Medulla oblongata (tissue), 1 donor: ENCODE measurements around the gene CSGALNACT2.

ENCODE experiments used
- DNase-seq: peaks from one replicate; pipeline ENCODE4 v3.0.0-alpha.2; 2015; ENCODE audit errors: extremely low spot score

Gene CSGALNACT2

GRCh38 chr10:43227911-43228782, 89.9 kb downstream of the CSGALNACT2 start:
- no peak for DNase-seq

- DNase-seq: no peak
These were observed 90.5 kb downstream of the CSGALNACT2 start for GRCh38 chr10:43228783-43229207.

DNA sequence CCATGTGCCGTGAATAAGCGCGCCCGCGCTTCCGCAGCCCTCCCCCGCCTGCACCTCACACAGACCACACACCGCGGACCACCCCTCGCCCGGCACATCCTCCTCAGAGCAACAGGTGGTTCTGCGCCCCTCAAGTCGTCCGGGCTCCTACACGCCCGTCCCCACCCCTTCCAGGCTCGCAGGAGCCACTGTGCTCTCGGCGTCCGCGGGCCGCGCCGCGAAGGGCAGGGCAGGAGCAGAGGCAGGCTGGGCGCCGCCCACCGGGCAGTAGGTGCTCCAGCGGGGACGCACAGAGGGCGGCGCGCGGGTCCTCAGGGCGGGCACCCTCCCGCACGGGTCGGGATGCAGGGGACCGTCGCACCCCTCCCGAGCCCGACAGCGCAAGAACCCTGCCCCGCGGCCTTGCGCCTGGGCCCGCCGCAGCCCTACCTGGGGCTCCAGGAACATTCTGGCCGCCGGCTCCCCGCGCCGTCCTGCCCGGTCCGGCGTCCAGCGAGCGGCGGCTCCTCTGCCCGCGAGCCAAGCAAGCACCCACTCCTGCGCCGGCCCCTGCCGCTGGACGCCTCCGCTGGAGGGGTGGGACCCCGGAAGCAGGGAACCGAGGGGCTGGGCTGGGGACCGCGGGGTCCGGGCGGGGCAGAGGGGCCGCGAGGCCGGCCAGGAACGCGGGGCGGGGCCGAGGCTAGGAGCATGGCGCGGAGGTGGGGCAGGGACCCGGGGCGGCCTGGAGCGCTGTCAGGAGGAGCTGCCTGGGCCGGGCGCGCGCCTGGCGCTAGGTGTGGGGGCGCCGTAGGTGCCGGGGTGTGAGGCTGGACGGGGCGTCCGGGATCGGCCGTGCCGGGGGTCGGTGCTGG, 91.2 kb downstream of the CSGALNACT2 start:
- no peak for DNase-seq

DNA sequence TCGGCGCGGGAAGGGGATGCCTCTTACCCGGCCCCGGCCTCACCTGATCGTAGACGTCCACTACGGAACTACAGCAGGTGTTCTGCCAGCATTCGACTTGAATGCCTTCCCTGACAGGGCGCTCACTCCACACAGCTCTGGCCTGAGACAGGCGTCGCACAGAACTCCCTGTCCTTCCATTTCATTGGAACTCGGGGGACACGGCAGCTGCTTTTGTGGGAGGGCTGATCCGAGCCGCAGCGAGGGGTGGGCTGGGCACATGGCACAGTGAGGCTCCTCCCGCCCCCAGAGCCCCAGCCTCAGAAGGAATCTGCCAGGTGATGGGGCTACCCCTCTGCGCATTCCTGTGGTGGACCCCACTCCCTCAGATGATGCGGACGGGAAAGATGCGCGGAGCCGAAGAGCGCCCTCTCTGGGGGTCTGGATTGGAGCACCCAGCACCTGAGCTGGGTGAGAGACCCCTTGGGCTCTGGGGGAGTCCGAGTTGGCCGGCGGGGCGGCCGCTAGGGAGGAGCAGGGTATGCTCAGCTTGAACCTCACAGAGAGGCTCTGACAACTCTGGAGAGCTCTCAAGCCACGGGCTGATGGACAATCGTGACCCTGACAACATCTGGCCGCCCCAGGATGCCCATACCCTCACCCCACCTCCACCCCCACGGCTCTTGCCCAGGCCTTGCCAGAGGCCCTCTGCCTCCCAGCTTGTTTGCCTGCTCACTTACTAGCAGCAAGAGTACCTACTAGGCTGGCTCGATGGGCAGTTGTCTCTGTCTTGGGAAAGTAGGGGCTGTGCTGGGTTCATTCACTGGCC, 92.1 kb downstream of the CSGALNACT2 start:
- DNase-seq: no peak

- no peak for DNase-seq
These were observed 92.8 kb downstream of the CSGALNACT2 start for GRCh38 chr10:43230909-43231522.

- DNase-seq: no peak
These were observed 93.4 kb downstream of the CSGALNACT2 start for GRCh38 chr10:43231523-43232078.

DNA sequence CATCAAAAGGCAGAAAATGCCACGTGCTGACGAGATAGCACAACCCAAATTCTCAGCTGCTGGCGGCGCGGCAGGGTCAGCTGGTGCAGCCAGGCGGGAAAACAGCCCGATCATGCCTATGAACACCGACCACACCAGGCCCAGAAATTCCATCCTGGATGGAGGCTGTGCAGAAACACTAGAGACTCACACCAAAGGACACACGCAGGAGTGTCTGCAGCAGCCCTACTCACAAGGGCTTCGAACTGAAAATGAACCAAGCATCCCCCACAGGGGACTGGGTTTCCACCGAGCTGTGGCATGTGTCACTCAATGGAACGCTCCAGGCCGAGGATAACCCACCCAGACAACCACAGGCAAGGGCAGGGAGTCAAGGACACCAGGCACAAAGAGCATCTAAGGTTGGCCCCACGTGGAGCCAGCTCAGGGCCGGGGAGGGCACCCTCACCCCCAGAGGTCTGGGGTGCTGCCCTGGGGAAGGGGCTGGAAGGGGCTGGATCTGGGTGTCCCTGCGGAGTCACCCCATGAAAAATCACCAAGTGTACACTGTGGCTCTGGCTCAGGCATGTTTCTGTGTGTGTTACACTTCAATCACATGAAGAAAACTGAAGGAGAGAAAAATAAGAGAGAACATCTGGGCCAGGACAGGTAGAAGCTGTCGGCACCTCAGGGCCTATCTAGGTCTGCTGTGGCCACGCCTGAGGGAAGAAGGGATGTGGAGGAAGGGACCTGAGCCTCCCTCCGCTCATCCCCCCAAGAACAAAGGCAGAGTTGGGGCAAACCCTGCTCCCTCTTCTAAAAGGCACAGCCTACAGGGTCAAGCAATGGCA, 95.6 kb downstream of the CSGALNACT2 start:
- DNase-seq: no peak

DNA sequence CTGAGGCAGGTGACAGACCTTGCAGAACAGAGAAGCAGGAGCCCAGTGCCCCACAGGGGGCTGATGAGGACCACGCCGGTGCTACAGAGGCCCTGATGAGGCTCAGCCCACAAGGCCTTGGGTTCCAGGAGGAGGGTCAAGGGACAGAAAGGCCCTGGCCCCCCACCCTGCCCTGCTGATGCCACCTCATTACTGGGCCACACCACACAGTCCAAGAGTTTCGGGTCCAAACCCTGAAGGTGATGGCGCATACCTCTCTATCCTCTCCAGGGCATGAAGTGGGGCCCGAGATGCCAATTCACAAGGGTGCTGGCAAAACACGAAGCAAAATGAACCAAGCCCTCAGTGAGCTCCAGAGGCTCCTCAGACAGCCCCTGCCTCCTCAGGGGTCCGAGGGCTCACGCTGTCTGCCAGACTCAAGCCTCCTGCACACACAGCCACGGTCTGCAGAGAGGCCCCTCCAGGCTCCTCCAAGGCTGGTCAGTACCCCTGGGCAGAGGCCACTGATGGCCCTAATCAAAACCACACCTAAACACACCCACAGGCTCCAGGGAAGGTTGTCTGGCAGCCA, 96.3 kb downstream of the CSGALNACT2 start:
- no peak for DNase-seq
